RWPE2 (cell line): ENCODE measurements around the gene FMNL2.

Source experiments
- ATAC-seq: fragments of 200-7000 bp; cut with Tn5 transposase; 3 replicates; pipeline ENCODE4 v1.9.1; 2021; ENCODE audit warnings: low read depth
- DNase-seq: peaks from one replicate; pipeline ENCODE4 v3.0.0-alpha.2; 2020; ENCODE audit warnings: low spot score
- H3K27ac ChIP-seq: fragments of 450-650 bp; 2 replicates; pipeline ENCODE4 v1.5.1; 2017; ENCODE audit warnings: mild to moderate bottlenecking; ENCODE audit not compliant: poor library complexity, severe bottlenecking
- H3K27me3 ChIP-seq: fragments of 250-450 bp; sonication (Bioruptor Pico); 2 replicates; pipeline ENCODE4 v1.5.1; 2021; ENCODE audit warnings: mild to moderate bottlenecking, moderate library complexity; ENCODE audit not compliant: insufficient read depth, poor library complexity, severe bottlenecking
- H3K36me3 ChIP-seq: fragments of 250-450 bp; sonication (Bioruptor Pico); 2 replicates; pipeline ENCODE4 v1.5.1; 2020; ENCODE audit warnings: low read depth, mild to moderate bottlenecking, moderate library complexity
- H3K4me1 ChIP-seq: fragments of 250-450 bp; sonication (Bioruptor Pico); 2 replicates; pipeline ENCODE4 v1.5.1; 2021; ENCODE audit warnings: mild to moderate bottlenecking, moderate library complexity; ENCODE audit not compliant: insufficient read depth, poor library complexity, severe bottlenecking
- H3K4me3 ChIP-seq: fragments of 250-450 bp; sonication (Bioruptor Pico); 2 replicates; pipeline ENCODE4 v1.5.1; 2021; ENCODE audit warnings: mild to moderate bottlenecking, moderate library complexity; ENCODE audit not compliant: severe bottlenecking
- H3K9me3 ChIP-seq: fragments of 250-450 bp; sonication (Bioruptor Pico); 2 replicates; pipeline ENCODE4 v1.5.1; 2021; ENCODE audit warnings: mild to moderate bottlenecking, moderate library complexity; ENCODE audit not compliant: severe bottlenecking
- TF ChIP-seq, protein P1 (sequence below): fragments of 450-650 bp; IDR thresholded peaks from one replicate; pipeline ENCODE4 v1.5.1; 2017; ENCODE audit warnings: mild to moderate bottlenecking, moderate library complexity; ENCODE audit not compliant: poor library complexity, severe bottlenecking

Gene FMNL2

DNA sequence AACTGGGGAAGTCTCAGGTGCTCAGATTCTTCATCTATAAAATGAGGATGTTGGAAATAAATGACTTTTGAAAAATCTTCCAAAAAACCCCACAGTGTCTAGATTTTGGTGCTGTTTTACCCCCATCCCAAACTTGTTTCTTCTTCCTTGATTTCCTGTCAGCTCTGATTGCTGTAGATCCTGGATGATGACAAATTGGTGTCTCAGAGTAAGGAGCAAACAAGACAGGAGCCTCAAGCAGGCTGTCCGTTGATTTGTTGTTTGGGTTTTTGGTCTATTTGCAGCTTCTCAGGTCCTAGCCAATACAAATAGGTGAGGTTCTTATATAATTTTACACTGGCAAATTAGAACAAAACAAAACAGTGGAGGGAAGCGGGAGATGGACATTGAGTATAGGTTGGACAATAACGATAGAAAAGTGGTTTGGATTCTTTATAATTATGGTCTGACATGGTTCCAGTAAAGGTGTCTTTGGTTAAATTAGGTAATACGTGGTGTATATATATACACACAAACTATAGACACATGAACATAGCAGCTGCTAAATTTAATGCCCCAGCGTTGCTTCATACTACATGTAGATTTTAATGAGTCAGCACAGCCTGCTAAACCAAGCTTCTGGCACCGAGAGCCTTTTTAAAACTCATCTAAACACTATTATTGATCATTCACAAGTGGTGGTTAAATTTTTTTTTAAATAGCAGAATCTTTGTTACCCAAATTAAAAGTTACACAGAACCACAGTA, 142.5 kb downstream of the FMNL2 start:
- no peak for ATAC-seq
- Histone ChIP-seq H3K27ac (no peak overlapping the region), H3K4me1 (peaks cover 28% of the 10 kb centered on the region), H3K9me3 (no peaks in the 10 kb centered on the region), H3K27me3 (no peaks in the 10 kb centered on the region), H3K36me3 (no peaks in the 10 kb centered on the region), H3K4me3 (no peak overlapping the region)
- TF ChIP-seq, protein P1, sequence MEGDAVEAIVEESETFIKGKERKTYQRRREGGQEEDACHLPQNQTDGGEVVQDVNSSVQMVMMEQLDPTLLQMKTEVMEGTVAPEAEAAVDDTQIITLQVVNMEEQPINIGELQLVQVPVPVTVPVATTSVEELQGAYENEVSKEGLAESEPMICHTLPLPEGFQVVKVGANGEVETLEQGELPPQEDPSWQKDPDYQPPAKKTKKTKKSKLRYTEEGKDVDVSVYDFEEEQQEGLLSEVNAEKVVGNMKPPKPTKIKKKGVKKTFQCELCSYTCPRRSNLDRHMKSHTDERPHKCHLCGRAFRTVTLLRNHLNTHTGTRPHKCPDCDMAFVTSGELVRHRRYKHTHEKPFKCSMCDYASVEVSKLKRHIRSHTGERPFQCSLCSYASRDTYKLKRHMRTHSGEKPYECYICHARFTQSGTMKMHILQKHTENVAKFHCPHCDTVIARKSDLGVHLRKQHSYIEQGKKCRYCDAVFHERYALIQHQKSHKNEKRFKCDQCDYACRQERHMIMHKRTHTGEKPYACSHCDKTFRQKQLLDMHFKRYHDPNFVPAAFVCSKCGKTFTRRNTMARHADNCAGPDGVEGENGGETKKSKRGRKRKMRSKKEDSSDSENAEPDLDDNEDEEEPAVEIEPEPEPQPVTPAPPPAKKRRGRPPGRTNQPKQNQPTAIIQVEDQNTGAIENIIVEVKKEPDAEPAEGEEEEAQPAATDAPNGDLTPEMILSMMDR, result no peak
- no peak for DNase-seq

DNA sequence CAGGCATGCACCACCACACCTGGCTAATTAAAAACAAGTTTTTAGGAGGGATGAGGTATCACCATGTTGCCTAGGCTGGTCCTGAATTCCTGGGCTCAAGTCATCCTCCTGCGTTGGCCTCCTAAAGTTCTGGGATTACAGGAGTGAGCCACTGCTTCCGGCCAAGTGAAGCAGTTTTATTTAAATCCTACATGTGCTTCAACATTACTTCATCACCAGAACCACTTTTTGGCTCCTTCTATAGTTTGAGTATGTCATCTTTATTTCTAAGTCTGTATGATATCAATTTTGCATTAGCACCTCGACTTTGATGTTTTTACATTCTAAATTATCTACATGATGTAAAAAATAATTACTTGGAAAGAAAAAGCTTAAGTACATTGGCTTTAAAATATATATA, 144.3 kb downstream of the FMNL2 start:
- no peak overlapping the region for H3K27ac ChIP-seq
- no peaks in the 10 kb centered on the region for H3K36me3 ChIP-seq
- TF ChIP-seq, protein P1, result no peak
- no peaks in the 10 kb centered on the region for H3K27me3 ChIP-seq
- ATAC-seq (no peak), DNase-seq (no peak)
- H3K4me1 ChIP-seq, result peaks cover 14% of the 10 kb centered on the region
- no peaks in the 10 kb centered on the region for H3K9me3 ChIP-seq
- H3K4me3 ChIP-seq, result no peak overlapping the region

- no peak for ATAC-seq
- Histone ChIP-seq H3K27ac (no peak overlapping the region), H3K27me3 (no peaks in the 10 kb centered on the region), H3K36me3 (no peaks in the 10 kb centered on the region), H3K4me3 (no peak overlapping the region), H3K4me1 (peaks cover 12% of the 10 kb centered on the region), H3K9me3 (no peaks in the 10 kb centered on the region)
- TF ChIP-seq, protein P1, result no peak
- DNase-seq, result no peak
Observed at GRCh38 chr2:152480821-152481399, 145.9 kb downstream of the FMNL2 start.

DNA sequence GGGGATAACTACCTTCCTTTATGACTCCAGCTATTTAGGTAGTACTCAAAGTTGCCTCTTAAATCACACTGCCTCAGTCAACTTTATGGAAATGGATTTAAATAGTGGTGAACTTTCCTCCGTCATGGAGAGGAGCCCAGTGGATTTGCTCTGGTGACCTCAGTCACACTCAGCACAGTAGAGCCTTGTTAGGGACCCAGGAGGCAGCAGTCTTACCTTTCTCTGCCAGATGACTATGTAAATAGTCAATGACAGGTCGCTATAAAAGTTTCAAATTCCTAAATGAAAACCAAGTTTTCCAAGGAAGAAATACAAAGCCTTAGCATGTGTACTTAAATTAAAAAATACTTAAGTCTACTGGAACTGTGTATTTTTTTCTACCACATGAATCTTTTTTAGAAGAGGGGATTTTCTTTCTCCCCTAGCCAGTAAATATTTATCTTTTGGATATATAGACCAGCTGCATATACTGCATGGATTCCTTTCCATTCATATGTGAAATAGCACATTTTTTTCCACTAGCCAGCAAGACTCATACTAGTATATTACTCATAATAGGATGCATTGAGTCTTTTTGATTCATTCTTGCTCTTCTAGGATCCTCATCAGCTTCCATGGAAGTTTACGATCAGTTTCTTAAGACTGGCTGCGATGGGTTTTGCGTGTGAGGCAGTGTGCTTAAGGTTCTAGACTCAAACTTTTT, 147.1 kb downstream of the FMNL2 start:
- H3K4me3 ChIP-seq, result no peak overlapping the region
- H3K27me3 ChIP-seq, result no peaks in the 10 kb centered on the region
- DNase-seq (no peak), ATAC-seq (no peak)
- TF ChIP-seq, protein P1, result no peak
- no peaks in the 10 kb centered on the region for H3K9me3 ChIP-seq
- no peaks in the 10 kb centered on the region for H3K36me3 ChIP-seq
- H3K27ac ChIP-seq, result no peak overlapping the region
- H3K4me1 ChIP-seq, result peaks cover 8% of the 10 kb centered on the region
